Measurements from ENCODE around the gene EPHA6.

- no peak for TF ChIP-seq EP300 (IDR thresholded peaks at IDR 0.05; ENCODE audit: borderline replicate concordance in 1 of 2, control insufficient read depth in 1 of 2, low read depth in 2 of 2, low read length in 2 of 2)
- TF ChIP-seq MXI1 (IDR thresholded peaks at IDR 0.05; ENCODE audit: low read depth, low read length): no peak
- TF ChIP-seq ETV6 (conservative IDR thresholded peaks at IDR 0.05 in 1 of 2, IDR thresholded peaks at IDR 0.05 in 1 of 2; ENCODE audit: borderline replicate concordance in 1 of 2, low read depth in 1 of 2): no peak
- no peak for TF ChIP-seq SRF (IDR thresholded peaks at IDR 0.05; ENCODE audit: low read depth in 2 of 2, low read length in 2 of 2)
- no peak for TF ChIP-seq CTCF (IDR thresholded peaks at IDR 0.05 in 2 of 3, conservative IDR thresholded peaks at IDR 0.05 in 1 of 3; ENCODE audit: control insufficient read depth in 2 of 3, extremely low read depth in 1 of 3, insufficient read depth in 1 of 3, low read depth in 3 of 3, low read length in 3 of 3)
- TF ChIP-seq IKZF1 (conservative IDR thresholded peaks at IDR 0.05): no peak
- no peak for TF ChIP-seq SPI1 (IDR thresholded peaks at IDR 0.05; ENCODE audit: borderline replicate concordance, insufficient read depth, low read depth, low read length)
- no peak for TF ChIP-seq CHD4 (IDR thresholded peaks at IDR 0.05)
- TF ChIP-seq ZZZ3 (IDR thresholded peaks at IDR 0.05; ENCODE audit: control insufficient read depth, insufficient read length, low read depth): no peak
- TF ChIP-seq POLR2A (IDR thresholded peaks at IDR 0.05; ENCODE audit: low read depth, low read length): no peak
- TF ChIP-seq YBX1 (IDR thresholded peaks at IDR 0.05): no peak
These were observed 367.3 kb downstream of the EPHA6 start for GRCh38 chr3:97181704-97182103.

Measured in GM12878 (cell line).